Gastroesophageal sphincter (tissue), 3 donors: ENCODE measurements around the gene KCNJ18.
"Not testable (repeated sequence)": the region's sequence is repeated elsewhere in the genome, so short reads cannot be mapped to it uniquely, and the experiment has no call there.

Source experiments
- CTCF ChIP-seq, 4 experiments: fragments of 200-600 bp in 2 of 4; fragments of 450-650 bp in 2 of 4; sonication (generic) in 1 of 4; IDR thresholded peaks; one replicate each; pipeline ENCODE4 v1.5.1; 2017 to 2019; ENCODE audit warnings: antibody characterized with exemption in 4 of 4, mild to moderate bottlenecking in 2 of 4, moderate library complexity in 2 of 4
- POLR2A ChIP-seq, 2 donors: fragments of 450-650 bp; IDR thresholded peaks; one replicate each; pipeline ENCODE4 v1.6.1; 2017; ENCODE audit warnings: antibody characterized with exemption in 2 of 2, mild to moderate bottlenecking in 2 of 2, moderate library complexity in 1 of 2
- POLR2AphosphoS5 ChIP-seq: sonication (generic); formaldehyde crosslinking; IDR thresholded peaks from one replicate; pipeline ENCODE4 v1.6.1; 2017; ENCODE audit warnings: antibody characterized with exemption

DNA sequence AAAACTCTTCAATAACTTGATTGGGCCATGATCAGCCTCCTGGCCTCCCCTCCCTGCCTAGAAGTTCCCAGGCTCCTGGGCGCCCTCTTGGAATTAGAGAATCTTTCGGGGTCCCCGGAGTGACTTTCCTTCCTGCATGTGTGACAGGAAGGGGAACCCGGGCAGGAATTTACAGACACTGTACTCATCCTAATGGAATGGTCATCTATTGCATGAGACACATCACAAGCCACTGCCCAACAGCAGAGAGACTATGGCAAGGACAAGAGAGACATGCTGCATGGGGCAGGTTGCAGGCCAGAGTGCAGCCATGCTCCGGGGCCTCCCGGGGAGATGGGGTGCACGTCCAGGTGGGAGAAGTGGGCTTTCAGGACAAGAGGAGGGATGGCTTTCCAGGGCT, 29.9 kb downstream of the KCNJ18 start:
- TF ChIP-seq CTCF (IDR thresholded peaks at IDR 0.05); POLR2AphosphoS5; POLR2A (IDR thresholded peaks at IDR 0.05): not testable (repeated sequence)
